Transverse colon (tissue), 4 donors: ENCODE data around the gene PIWIL4. TPM values are rescaled to one million over a fixed set of nuclear protein-coding genes. Genes with fewer than 3 reads are reported as not detected.

ENCODE experiments used
- DNase-seq: peaks from one replicate; pipeline ENCODE4 v3.0.0-alpha.2; 2019
- H3K27ac ChIP-seq, 4 donors: fragments of 200-600 bp; sonication (generic); 2 replicates each; pipeline ENCODE4 v1.5.1; 2016 to 2018; ENCODE audit warnings: inconsistent platforms in 4 of 4
- H3K27me3 ChIP-seq: fragments of 200-600 bp; sonication (generic); 2 replicates; pipeline ENCODE4 v1.5.1; 2017; ENCODE audit warnings: inconsistent platforms
- H3K36me3 ChIP-seq, 4 donors: fragments of 200-600 bp; sonication (generic); 2 replicates each; pipeline ENCODE4 v1.5.1; 2017 to 2019; ENCODE audit warnings: inconsistent platforms in 4 of 4
- H3K4me1 ChIP-seq, 4 donors: fragments of 200-600 bp; sonication (generic); 2 replicates each; pipeline ENCODE4 v1.5.1; 2017 to 2020; ENCODE audit warnings: inconsistent platforms in 4 of 4
- H3K4me3 ChIP-seq, 4 donors: fragments of 200-600 bp; sonication (generic); 1 replicate in 1 of 4; 2 replicates in 3 of 4; pipeline versions ENCODE4 v1.5.1 to v1.6.1; 2017 to 2019; ENCODE audit warnings: inconsistent platforms in 4 of 4
- H3K9me3 ChIP-seq, 2 donors: fragments of 200-600 bp; sonication (generic); 2 replicates each; pipeline ENCODE4 v1.5.1; 2017 to 2019; ENCODE audit warnings: inconsistent platforms in 2 of 2
- CTCF ChIP-seq, 5 experiments: fragments of 200-600 bp in 3 of 5; fragments of 450-650 bp in 2 of 5; sonication (generic) in 3 of 5; IDR thresholded peaks; 1 replicate in 2 of 5; 2 replicates in 3 of 5; pipeline ENCODE4 v1.5.1; 2016 to 2017; ENCODE audit warnings: antibody characterized with exemption in 5 of 5, inconsistent platforms in 3 of 5, mild to moderate bottlenecking in 2 of 5, moderate library complexity in 1 of 5
- EP300 ChIP-seq: sonication (generic); formaldehyde crosslinking; IDR thresholded peaks from one replicate; pipeline ENCODE4 v1.6.1; 2017; ENCODE audit warnings: antibody characterized with exemption, low read depth
- POLR2A ChIP-seq: fragments of 450-650 bp; IDR thresholded peaks from one replicate; pipeline ENCODE4 v1.6.1; 2016; ENCODE audit warnings: antibody characterized with exemption, mild to moderate bottlenecking, moderate library complexity
- POLR2AphosphoS5 ChIP-seq, 3 donors: sonication (generic); formaldehyde crosslinking; IDR thresholded peaks; one replicate each; pipeline ENCODE4 v1.6.1; 2016; ENCODE audit warnings: antibody characterized with exemption in 3 of 3
- WGBS, 2 donors: methylation state at CpG; one replicate each; pipeline ENCODE4 v1.1.5; 2018; ENCODE audit warnings: low coverage in 1 of 2; 5-methylcytosine and 5-hydroxymethylcytosine counted together
- in situ Hi-C, 4 donors: fragments of 200-750 bp; cut with MboI; loops; one replicate each; pipeline versions ENCODE4 v1.15.0 to v1.15.1; 2017; ENCODE audit warnings: low sequenced_read_pairs in 3 of 4, low pct_ligation_motif_present in 1 of 4, low pct_unique_long_range_greater_than_20kb in 1 of 4
- intact Hi-C: fragments of 100-400 bp; cut with DNase I; formaldehyde crosslinking; loops from one replicate; pipeline ENCODE4 v1.15.1; 2023; ENCODE audit warnings: low total_unique reads
- total RNA-seq, 4 donors: library from RNA; depleted of rRNA; stranded (reverse); fragments of >200 nt; gene quantifications; one replicate each; pipeline ENCODE4 v1.1.0, GENCODE V29; 2016

The PIWIL4 gene
- total RNA-seq, 4 donors from 2014 or later: 6.7 to 17.9 (median 8.9) TPM

GRCh38 chr11:94602430-94603372, 35.5 kb downstream of the PIWIL4 start:
- TF ChIP-seq CTCF (IDR thresholded peaks at IDR 0.05): peak in 3 of 5 experiments; percentile 37 to 45 (median 39)
- no peak for TF ChIP-seq EP300
- WGBS, 2 donors: 47 to 67% methylated on average over 5 to 8 of the region's 8 CpGs
- intact Hi-C loops: no loop called here
- Histone ChIP-seq H3K36me3 (peaks cover 0 to 4% (median 0%) of the 10 kb centered on the region in 4 donors), H3K27ac (peak overlapping the region in 1 of 4 donors; percentile 10), H3K4me1 (no peaks in the 10 kb centered on the region), H3K4me3 (no peak overlapping the region), H3K9me3 (no peaks in the 10 kb centered on the region), H3K27me3 (no peaks in the 10 kb centered on the region)
- in situ Hi-C loops: loop anchor here in 1 of 4 donors (10.0 kb wide), 1 partner anchor 78 kb away; no protein-coding TSS in a partner anchor
- DNase-seq: peak; percentile 65

GRCh38 chr11:94603587-94603986, 36.4 kb downstream of the PIWIL4 start:
- TF ChIP-seq EP300: no peak
- TF ChIP-seq POLR2A: no peak
- no peak for TF ChIP-seq CTCF (IDR thresholded peaks at IDR 0.05)
- no peak for TF ChIP-seq POLR2AphosphoS5 (IDR thresholded peaks at IDR 0.05)
- Histone ChIP-seq H3K27me3 (no peaks in the 10 kb centered on the region), H3K4me1 (no peaks in the 10 kb centered on the region), H3K4me3 (no peak overlapping the region), H3K36me3 (no peaks in the 10 kb centered on the region), H3K9me3 (no peaks in the 10 kb centered on the region), H3K27ac (no peak overlapping the region)
- DNase-seq: no peak
- intact Hi-C loops: no loop called here
- WGBS, 2 donors: 92 to 100% methylated on average over 1 of the region's 1 CpG
- in situ Hi-C loops: loop anchor here in 1 of 4 donors (10.0 kb wide), 1 partner anchor 79 kb away; no protein-coding TSS in a partner anchor

GRCh38 chr11:94604482-94604881, 37.3 kb downstream of the PIWIL4 start:
- Histone ChIP-seq H3K4me1 (no peaks in the 10 kb centered on the region), H3K36me3 (no peaks in the 10 kb centered on the region), H3K27ac (no peak overlapping the region), H3K27me3 (no peaks in the 10 kb centered on the region), H3K4me3 (no peak overlapping the region), H3K9me3 (no peaks in the 10 kb centered on the region)
- DNase-seq: no peak
- in situ Hi-C loops: loop anchor here in 1 of 4 donors (10.0 kb wide), 1 partner anchor 80 kb away; no protein-coding TSS in a partner anchor
- no peak for TF ChIP-seq CTCF (IDR thresholded peaks at IDR 0.05)
- TF ChIP-seq EP300: no peak
- TF ChIP-seq POLR2AphosphoS5 (IDR thresholded peaks at IDR 0.05): no peak
- no peak for TF ChIP-seq POLR2A
- 75 to 93% methylated on average over 3 of the region's 3 CpGs for WGBS, 2 donors
- intact Hi-C loops: no loop called here

GRCh38 chr11:94613120-94613519, 46.0 kb downstream of the PIWIL4 start:
- in situ Hi-C loops (no loop called here), intact Hi-C loops (no loop called here)
- no peak for DNase-seq
- WGBS, 2 donors: 50 to 94% methylated on average over 1 of the region's 1 CpG
- no peak overlapping the region for H3K27ac ChIP-seq
- H3K36me3 ChIP-seq: peaks cover 0 to 3% (median 0%) of the 10 kb centered on the region in 4 donors
- TF ChIP-seq CTCF (IDR thresholded peaks at IDR 0.05): no peak
- no peak for TF ChIP-seq POLR2AphosphoS5 (IDR thresholded peaks at IDR 0.05)
- TF ChIP-seq EP300: no peak
- H3K27me3 ChIP-seq: no peaks in the 10 kb centered on the region
- H3K4me3 ChIP-seq: no peak overlapping the region
- H3K9me3 ChIP-seq: peaks cover 15 to 25% of the 10 kb centered on the region in 2 donors
- no peaks in the 10 kb centered on the region for H3K4me1 ChIP-seq
